Gastroesophageal sphincter (tissue), 4 donors: ENCODE results near the gene S100A16. TPM values are rescaled to one million over a fixed set of nuclear protein-coding genes. Genes with fewer than 3 reads are reported as not detected.
A peak's percentile ranks its signal among the peaks of the same experiment; 100 is the strongest.

Experiments used
- ATAC-seq: fragments of 150-250 bp; one replicate; pipeline ENCODE4 v1.9.1; 2016; ENCODE audit warnings: mild to moderate bottlenecking, moderate library complexity
- H3K27ac ChIP-seq, 4 donors: fragments of 200-600 bp; sonication (generic) in 3 of 4; 1 replicate in 3 of 4; 2 replicates in 1 of 4; pipeline ENCODE4 v1.5.1; 2016 to 2019
- H3K27me3 ChIP-seq: fragments of 200-600 bp; sonication (generic); one replicate; pipeline ENCODE4 v1.5.1; 2019
- H3K36me3 ChIP-seq, 2 donors: fragments of 200-600 bp; sonication (generic); one replicate each; pipeline ENCODE4 v1.5.1; 2019; ENCODE audit warnings: control low read depth in 1 of 2
- H3K4me1 ChIP-seq, 3 donors: fragments of 200-600 bp; sonication (generic); 1 replicate in 2 of 3; 2 replicates in 1 of 3; pipeline ENCODE4 v1.5.1; 2016 to 2019; ENCODE audit warnings: control low read depth in 2 of 3
- H3K4me3 ChIP-seq, 2 donors: fragments of 200-600 bp; sonication (generic); one replicate each; pipeline ENCODE4 v1.5.1; 2019; ENCODE audit warnings: mild to moderate bottlenecking in 1 of 2, moderate library complexity in 1 of 2
- H3K9me3 ChIP-seq, 3 donors: fragments of 200-600 bp; sonication (generic); one replicate each; pipeline ENCODE4 v1.5.1; 2017 to 2019; ENCODE audit warnings: control low read depth in 2 of 3
- CTCF ChIP-seq, 4 experiments: fragments of 200-600 bp in 2 of 4; fragments of 450-650 bp in 2 of 4; sonication (generic) in 1 of 4; IDR thresholded peaks; one replicate each; pipeline ENCODE4 v1.5.1; 2017 to 2019; ENCODE audit warnings: antibody characterized with exemption in 4 of 4, mild to moderate bottlenecking in 2 of 4, moderate library complexity in 2 of 4
- EP300 ChIP-seq: sonication (generic); formaldehyde crosslinking; IDR thresholded peaks from one replicate; pipeline ENCODE4 v1.6.1; 2017; ENCODE audit warnings: antibody characterized with exemption, mild to moderate bottlenecking
- POLR2A ChIP-seq, 2 donors: fragments of 450-650 bp; IDR thresholded peaks; one replicate each; pipeline ENCODE4 v1.6.1; 2017; ENCODE audit warnings: antibody characterized with exemption in 2 of 2, mild to moderate bottlenecking in 2 of 2, moderate library complexity in 1 of 2
- POLR2AphosphoS5 ChIP-seq: sonication (generic); formaldehyde crosslinking; IDR thresholded peaks from one replicate; pipeline ENCODE4 v1.6.1; 2017; ENCODE audit warnings: antibody characterized with exemption
- WGBS, 2 donors: methylation state at CpG; one replicate each; pipeline ENCODE4 v1.1.5; 2018; ENCODE audit warnings: low coverage in 1 of 2; 5-methylcytosine and 5-hydroxymethylcytosine counted together
- total RNA-seq, 4 donors: library from RNA; depleted of rRNA; stranded (reverse); fragments of >200 nt; gene quantifications; one replicate each; pipeline ENCODE4 v1.1.0, GENCODE V29; 2016

Gene S100A16
- total RNA-seq, 4 donors from 2014 or later: 49.7 to 121 (median 71.5) TPM

GRCh38 chr1:153571706-153572105, 41.2 kb downstream of the S100A16 start:
- 53 to 65% methylated on average over 4 to 5 of the region's 7 CpGs for WGBS, 2 donors
- peak overlapping the region in 1 of 4 donors; percentile 70 for H3K27ac ChIP-seq
- H3K4me1 ChIP-seq: peaks cover 11 to 39% (median 20%) of the 10 kb centered on the region in 3 donors
- no peaks in the 10 kb centered on the region for H3K27me3 ChIP-seq
- TF ChIP-seq POLR2A (IDR thresholded peaks at IDR 0.05): no peak
- no peak for TF ChIP-seq CTCF (IDR thresholded peaks at IDR 0.05)
- TF ChIP-seq EP300: no peak
- TF ChIP-seq POLR2AphosphoS5: no peak
- H3K9me3 ChIP-seq: no peaks in the 10 kb centered on the region
- H3K36me3 ChIP-seq: no peaks in the 10 kb centered on the region
- ATAC-seq: no peak
- no peak overlapping the region for H3K4me3 ChIP-seq

- ATAC-seq: no peak
- Histone ChIP-seq H3K27me3 (no peaks in the 10 kb centered on the region), H3K27ac (no peak overlapping the region), H3K4me1 (peaks cover 17 to 47% (median 29%) of the 10 kb centered on the region in 3 donors), H3K9me3 (no peaks in the 10 kb centered on the region), H3K36me3 (no peaks in the 10 kb centered on the region), H3K4me3 (no peak overlapping the region)
- WGBS, 2 donors: 94 to 97% methylated on average over 4 to 5 of the region's 5 CpGs
- TF ChIP-seq CTCF (IDR thresholded peaks at IDR 0.05) (no peak), POLR2A (IDR thresholded peaks at IDR 0.05) (no peak)
Observed at GRCh38 chr1:153570874-153571273, 42.1 kb downstream of the S100A16 start.

GRCh38 chr1:153569465-153569864, 43.5 kb downstream of the S100A16 start:
- no peak overlapping the region for H3K27ac ChIP-seq
- no peak for ATAC-seq
- 82 to 91% methylated on average over 5 to 6 of the region's 8 CpGs for WGBS, 2 donors
- no peaks in the 10 kb centered on the region for H3K9me3 ChIP-seq
- TF ChIP-seq POLR2AphosphoS5 (no peak), CTCF (IDR thresholded peaks at IDR 0.05) (no peak), POLR2A (IDR thresholded peaks at IDR 0.05) (no peak), EP300 (no peak)
- no peaks in the 10 kb centered on the region for H3K27me3 ChIP-seq
- H3K4me3 ChIP-seq: no peak overlapping the region
- H3K4me1 ChIP-seq: peaks cover 22 to 59% (median 35%) of the 10 kb centered on the region in 3 donors
- H3K36me3 ChIP-seq: no peaks in the 10 kb centered on the region

GRCh38 chr1:153568367-153569099, 44.4 kb downstream of the S100A16 start:
- peak; percentile 38 for ATAC-seq
- Histone ChIP-seq H3K36me3 (no peaks in the 10 kb centered on the region), H3K27me3 (no peaks in the 10 kb centered on the region), H3K9me3 (no peaks in the 10 kb centered on the region), H3K4me3 (peak overlapping the region; percentile 2 to 39), H3K27ac (peak overlapping the region; percentile 60 to 95 (median 86)), H3K4me1 (peaks cover 22 to 59% (median 35%) of the 10 kb centered on the region in 3 donors)
- WGBS, 2 donors: 0 to 21% methylated on average over 1 to 6 of the region's 25 CpGs
- TF ChIP-seq POLR2AphosphoS5 (peak; percentile 68), CTCF (IDR thresholded peaks at IDR 0.05) (peak; percentile 98 to 100 (median 100)), EP300 (no peak), POLR2A (IDR thresholded peaks at IDR 0.05) (no peak)
